ENCODE measurements around the gene ATAT1.

DNA sequence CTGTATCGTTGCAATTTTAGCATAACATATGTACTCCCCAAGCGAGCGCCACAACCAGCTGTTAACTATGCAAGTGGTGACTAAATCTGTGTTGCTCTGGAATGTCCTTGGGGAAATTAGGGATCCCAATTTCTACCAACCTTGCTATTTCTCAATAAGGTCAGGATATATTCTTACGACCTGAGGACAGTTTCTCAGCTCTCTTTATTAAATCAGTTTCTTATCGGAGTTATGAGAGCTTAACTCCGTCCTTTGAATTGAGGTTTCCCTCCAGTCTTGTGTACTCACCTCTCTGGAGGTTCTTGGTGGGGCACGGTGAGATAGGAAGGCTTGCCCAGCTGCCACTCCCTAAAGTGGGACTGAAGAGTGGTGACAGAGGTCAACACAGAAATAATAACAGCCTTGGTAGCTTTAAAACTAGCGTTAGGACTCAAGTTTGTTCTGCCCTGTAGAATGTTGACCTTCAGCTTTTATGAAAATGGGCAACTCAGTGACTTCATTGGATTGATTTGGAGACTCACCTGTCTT is 8.3 kb upstream of the ATAT1 start:
- TF ChIP-seq, protein P1, sequence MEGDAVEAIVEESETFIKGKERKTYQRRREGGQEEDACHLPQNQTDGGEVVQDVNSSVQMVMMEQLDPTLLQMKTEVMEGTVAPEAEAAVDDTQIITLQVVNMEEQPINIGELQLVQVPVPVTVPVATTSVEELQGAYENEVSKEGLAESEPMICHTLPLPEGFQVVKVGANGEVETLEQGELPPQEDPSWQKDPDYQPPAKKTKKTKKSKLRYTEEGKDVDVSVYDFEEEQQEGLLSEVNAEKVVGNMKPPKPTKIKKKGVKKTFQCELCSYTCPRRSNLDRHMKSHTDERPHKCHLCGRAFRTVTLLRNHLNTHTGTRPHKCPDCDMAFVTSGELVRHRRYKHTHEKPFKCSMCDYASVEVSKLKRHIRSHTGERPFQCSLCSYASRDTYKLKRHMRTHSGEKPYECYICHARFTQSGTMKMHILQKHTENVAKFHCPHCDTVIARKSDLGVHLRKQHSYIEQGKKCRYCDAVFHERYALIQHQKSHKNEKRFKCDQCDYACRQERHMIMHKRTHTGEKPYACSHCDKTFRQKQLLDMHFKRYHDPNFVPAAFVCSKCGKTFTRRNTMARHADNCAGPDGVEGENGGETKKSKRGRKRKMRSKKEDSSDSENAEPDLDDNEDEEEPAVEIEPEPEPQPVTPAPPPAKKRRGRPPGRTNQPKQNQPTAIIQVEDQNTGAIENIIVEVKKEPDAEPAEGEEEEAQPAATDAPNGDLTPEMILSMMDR (IDR thresholded peaks at IDR 0.05; ENCODE audit: low read depth, low read length): no peak
- TF ChIP-seq EZH2phosphoT487 (IDR thresholded peaks at IDR 0.05; ENCODE audit: low read depth): no peak

Measured in OCI-LY3 (cell line).